GM23248 (cell line): ENCODE results near the gene EXOSC1. TPM values are rescaled to one million over a fixed set of nuclear protein-coding genes. Genes with fewer than 3 reads are reported as not detected.

ENCODE experiments used
- DNase-seq: peaks from one replicate; pipeline ENCODE4 v3.0.0-alpha.2; 2015
- H2AFZ ChIP-seq: fragments of 200-600 bp; sonication (generic); 2 replicates; pipeline ENCODE4 v1.6.1; 2016; ENCODE audit warnings: antibody characterized with exemption
- H3F3A ChIP-seq: fragments of 200-600 bp; sonication (generic); 2 replicates; pipeline ENCODE4 v1.6.1; 2016; ENCODE audit warnings: mild to moderate bottlenecking, antibody characterized with exemption, mixed run types; ENCODE audit not compliant: insufficient read depth
- H3K27ac ChIP-seq: fragments of 200-600 bp; sonication (generic); 2 replicates; pipeline ENCODE4 v1.5.1; 2016; ENCODE audit warnings: mild to moderate bottlenecking
- H3K27me3 ChIP-seq: fragments of 200-600 bp; sonication (generic); replicated peaks from 2 replicates; pipeline ENCODE4 v1.6.1; 2016; ENCODE audit warnings: mild to moderate bottlenecking; ENCODE audit not compliant: insufficient read depth
- H3K36me3 ChIP-seq: fragments of 200-600 bp; sonication (generic); 2 replicates; pipeline ENCODE4 v1.6.1; 2016; ENCODE audit warnings: low read depth, mild to moderate bottlenecking
- H3K4me1 ChIP-seq: fragments of 200-600 bp; sonication (generic); 2 replicates; pipeline ENCODE4 v1.6.1; 2016; ENCODE audit warnings: mild to moderate bottlenecking; ENCODE audit not compliant: insufficient read depth
- H3K4me2 ChIP-seq: fragments of 200-600 bp; sonication (generic); one replicate; pipeline ENCODE4 v1.6.1; 2016; ENCODE audit warnings: mild to moderate bottlenecking; ENCODE audit not compliant: unreplicated experiment
- H3K4me3 ChIP-seq: fragments of 200-600 bp; sonication (generic); 2 replicates; pipeline ENCODE4 v1.5.1; 2016; ENCODE audit warnings: mild to moderate bottlenecking
- H3K79me2 ChIP-seq: fragments of 200-600 bp; sonication (generic); 2 replicates; pipeline ENCODE4 v1.6.1; 2016; ENCODE audit warnings: mild to moderate bottlenecking; ENCODE audit not compliant: insufficient read depth
- H3K9ac ChIP-seq: fragments of 200-600 bp; sonication (generic); 2 replicates; pipeline ENCODE4 v1.6.1; 2016; ENCODE audit warnings: mild to moderate bottlenecking
- H3K9me2 ChIP-seq: fragments of 200-600 bp; sonication (generic); 2 replicates; pipeline ENCODE4 v1.6.1; 2016; ENCODE audit warnings: mixed run types, mild to moderate bottlenecking, moderate library complexity; ENCODE audit not compliant: insufficient read depth
- H3K9me3 ChIP-seq: fragments of 200-600 bp; sonication (generic); one replicate; pipeline ENCODE4 v1.6.1; 2017; ENCODE audit warnings: low read depth
- H4K20me1 ChIP-seq: fragments of 200-600 bp; sonication (generic); 2 replicates; pipeline ENCODE4 v1.6.0; 2016; ENCODE audit not compliant: insufficient read depth
- EZH2 ChIP-seq: fragments of 200-600 bp; sonication (generic); IDR thresholded peaks from 2 replicates; pipeline ENCODE4 v1.6.1; 2018; ENCODE audit warnings: antibody characterized with exemption, mild to moderate bottlenecking; ENCODE audit not compliant: insufficient read depth, poor library complexity, severe bottlenecking
- EZH2phosphoT487 ChIP-seq: fragments of 200-600 bp; sonication (generic); IDR thresholded peaks from 2 replicates; pipeline ENCODE4 v1.6.1; 2018; ENCODE audit warnings: antibody characterized with exemption, moderate library complexity, mild to moderate bottlenecking, low read depth; ENCODE audit not compliant: insufficient read depth
- WGBS, 2 experiments: methylation state at CpG; one replicate each; pipeline ENCODE4 v1.1.6; 2015 to 2017; ENCODE audit warnings: low lambda C conversion rate in 2 of 2, low coverage in 1 of 2; ENCODE audit errors: missing lambda C conversion rate in 2 of 2; 5-methylcytosine and 5-hydroxymethylcytosine counted together
- in situ Hi-C: fragments of 300-500 bp; cut with MboI; formaldehyde crosslinking; loops from 2 replicates; pipeline ENCODE4 v1.15.0; 2020
- polyA plus RNA-seq: library from polyadenylated mRNA; unstranded; fragments of >200 nt; fragmentation: Nextera tagmentation; extraction: Ambion mirVana; gene quantifications from 2 replicates; pipeline ENCODE4 v1.2.1, GENCODE V29; 2016
- small RNA-seq: library from RNA; depleted of rRNA; stranded (forward); fragments of <200 nt; gene quantifications from one replicate; pipeline ENCODE3, GENCODE V24; 2014; ENCODE audit warnings: low read depth, low replicate concordance
- total RNA-seq: library from RNA; depleted of rRNA; stranded (reverse); fragments of >200 nt; shearing (Covaris generic); gene quantifications from 2 replicates; pipeline ENCODE4 v1.2.3, GENCODE V29; 2014; rRNA removed

The EXOSC1 gene
- total and polyA plus RNA-seq, 2 experiments from 2014 or later: 46.8 to 56.6 TPM

- WGBS, 2 experiments: 87 to 92% methylated on average over 8 of the region's 8 CpGs
- H3K4me3 ChIP-seq: no peak overlapping the region
- in situ Hi-C loops: no loop called here
- H3K4me2 ChIP-seq: no peak overlapping the region
- H3K27ac ChIP-seq: no peak overlapping the region
- H3K36me3 ChIP-seq: peaks cover 15% of the 10 kb centered on the region; the same call in 1 of the 2 replicates
- peaks cover 13% of the 10 kb centered on the region; the same call in 1 of the 2 replicates for H3K79me2 ChIP-seq
- no peak overlapping the region for H2AFZ ChIP-seq
- TF ChIP-seq EZH2phosphoT487 (no peak), EZH2 (no peak)
- no peaks in the 10 kb centered on the region for H3K9me2 ChIP-seq
- no peaks in the 10 kb centered on the region for H3K4me1 ChIP-seq
- no peak for DNase-seq
- H3F3A ChIP-seq: no peaks in the 10 kb centered on the region
- H3K27me3 ChIP-seq: no peaks in the 10 kb centered on the region
- H4K20me1 ChIP-seq: no peaks in the 10 kb centered on the region
- H3K9me3 ChIP-seq: no peaks in the 10 kb centered on the region
- no peak overlapping the region for H3K9ac ChIP-seq
Observed at GRCh38 chr10:97393034-97393573, 52.7 kb downstream of the EXOSC1 start.

GRCh38 chr10:97390091-97390490 lies 55.7 kb downstream of the EXOSC1 start:
- 98 to 100% methylated on average over 4 to 5 of the region's 5 CpGs for WGBS, 2 experiments
- Histone ChIP-seq H4K20me1 (no peaks in the 10 kb centered on the region), H3F3A (no peaks in the 10 kb centered on the region), H3K4me3 (no peak overlapping the region), H3K27me3 (no peaks in the 10 kb centered on the region), H3K9me2 (no peaks in the 10 kb centered on the region), H3K9ac (no peak overlapping the region), H3K27ac (no peak overlapping the region), H3K4me2 (no peak overlapping the region), H3K36me3 (peaks cover 13% of the 10 kb centered on the region; the same call in 1 of the 2 replicates), H3K79me2 (no peaks in the 10 kb centered on the region), H3K4me1 (no peaks in the 10 kb centered on the region), H3K9me3 (no peaks in the 10 kb centered on the region), H2AFZ (no peak overlapping the region)
- TF ChIP-seq EZH2phosphoT487: no peak
- TF ChIP-seq EZH2: no peak
- in situ Hi-C loops: no loop called here
- DNase-seq: no peak

GRCh38 chr10:97388152-97388551 lies 57.7 kb downstream of the EXOSC1 start:
- Histone ChIP-seq H3F3A (no peaks in the 10 kb centered on the region), H3K4me1 (no peaks in the 10 kb centered on the region), H3K27ac (no peak overlapping the region), H3K36me3 (0 out of 2 replicates have a peak, but pooled peaks cover 2% of the 10 kb centered on the region), H2AFZ (no peak overlapping the region), H3K4me2 (no peak overlapping the region), H3K9me2 (no peaks in the 10 kb centered on the region), H3K9me3 (no peaks in the 10 kb centered on the region), H4K20me1 (no peaks in the 10 kb centered on the region), H3K79me2 (no peaks in the 10 kb centered on the region), H3K9ac (no peak overlapping the region), H3K4me3 (no peak overlapping the region), H3K27me3 (no peaks in the 10 kb centered on the region)
- no peak for DNase-seq
- 97% methylated on average over 5 of the region's 5 CpGs for WGBS, 2 experiments
- TF ChIP-seq EZH2phosphoT487 (no peak), EZH2 (no peak)
- in situ Hi-C loops: no loop called here

Small RNAs within 50 kb of the gene (small RNA-seq; reads per million reads assigned to genes)
- not detected for gene RF00019

Other genes starting within 250 kb of the EXOSC1 start
- 5.0 and 5.1 TPM in 2 replicates for gene ARHGAP19, start 153.4 kb downstream of the EXOSC1 start, total RNA-seq
- gene ARHGAP19, start 153.4 kb downstream of the EXOSC1 start, polyA plus RNA-seq: 1.9 and 2.2 TPM in 2 replicates
- 1.6 and 1.8 TPM in 2 replicates for gene FRAT1, start 126.7 kb downstream of the EXOSC1 start, total RNA-seq
- gene FRAT1, start 126.7 kb downstream of the EXOSC1 start, polyA plus RNA-seq: 0.44 and 0.75 TPM in 2 replicates
- 10.3 and 16.3 TPM in 2 replicates for gene FRAT2, start 111.3 kb downstream of the EXOSC1 start, total RNA-seq
- 1.6 and 2.8 TPM in 2 replicates for gene FRAT2, start 111.3 kb downstream of the EXOSC1 start, polyA plus RNA-seq
- 17.1 and 17.7 TPM in 2 replicates for gene RRP12, start 44.7 kb downstream of the EXOSC1 start, total RNA-seq
- 17.5 and 17.6 TPM in 2 replicates for gene RRP12, start 44.7 kb downstream of the EXOSC1 start, polyA plus RNA-seq
- gene PGAM1, start 19.8 kb downstream of the EXOSC1 start, total RNA-seq: 1,144 and 1,237 TPM in 2 replicates
- gene PGAM1, start 19.8 kb downstream of the EXOSC1 start, polyA plus RNA-seq: 879 and 921 TPM in 2 replicates
- 64.1 and 69.1 TPM in 2 replicates for gene ZDHHC16, start 169 bp upstream of the EXOSC1 start, total RNA-seq
- gene ZDHHC16, start 169 bp upstream of the EXOSC1 start, polyA plus RNA-seq: 68.2 and 70.1 TPM in 2 replicates
- 89.7 and 116 TPM in 2 replicates for gene MMS19, start 52.4 kb upstream of the EXOSC1 start, total RNA-seq
- 40.0 and 40.6 TPM in 2 replicates for gene MMS19, start 52.4 kb upstream of the EXOSC1 start, polyA plus RNA-seq
- gene UBTD1, start 52.9 kb upstream of the EXOSC1 start, total RNA-seq: 16.2 and 20.8 TPM in 2 replicates
- 27.2 and 29.8 TPM in 2 replicates for gene UBTD1, start 52.9 kb upstream of the EXOSC1 start, polyA plus RNA-seq
- gene ANKRD2, start 126.8 kb upstream of the EXOSC1 start, total RNA-seq: not detected in 2 replicates
- gene ANKRD2, start 126.8 kb upstream of the EXOSC1 start, polyA plus RNA-seq: not detected in 2 replicates
- 0.22 TPM in 1 of 2 replicates, not detected in the other for gene HOGA1, start 138.4 kb upstream of the EXOSC1 start, total RNA-seq
- 0.13 and 0.28 TPM in 2 replicates for gene HOGA1, start 138.4 kb upstream of the EXOSC1 start, polyA plus RNA-seq
- gene C10orf62, start 143.7 kb upstream of the EXOSC1 start, total RNA-seq: not detected in 2 replicates
- gene C10orf62, start 143.7 kb upstream of the EXOSC1 start, polyA plus RNA-seq: not detected in 2 replicates
- gene MORN4, start 187.5 kb upstream of the EXOSC1 start, total RNA-seq: 5.3 and 7.9 TPM in 2 replicates
- 19.8 and 22.2 TPM in 2 replicates for gene MORN4, start 187.5 kb upstream of the EXOSC1 start, polyA plus RNA-seq
- 23.1 and 28.7 TPM in 2 replicates for gene PI4K2A, start 194.7 kb upstream of the EXOSC1 start, total RNA-seq
- 16.1 and 16.6 TPM in 2 replicates for gene PI4K2A, start 194.7 kb upstream of the EXOSC1 start, polyA plus RNA-seq
- 13.4 and 33.8 TPM in 2 replicates for gene AVPI1, start 241.2 kb upstream of the EXOSC1 start, total RNA-seq
- gene AVPI1, start 241.2 kb upstream of the EXOSC1 start, polyA plus RNA-seq: 30.5 and 31.4 TPM in 2 replicates